HG03108 (cell line): ENCODE measurements around the gene MCF2L2.
"Not testable (repeated sequence)": the region's sequence is repeated elsewhere in the genome, so short reads cannot be mapped to it uniquely, and the experiment has no call there.

Experiments used
- ATAC-seq: cut with Tn5 transposase; IDR thresholded peaks from one replicate; pipeline ENCODE4 v1.9.1; 2021; ENCODE audit warnings: moderate library complexity; ENCODE audit not compliant: unreplicated experiment

MCF2L2 gene

DNA sequence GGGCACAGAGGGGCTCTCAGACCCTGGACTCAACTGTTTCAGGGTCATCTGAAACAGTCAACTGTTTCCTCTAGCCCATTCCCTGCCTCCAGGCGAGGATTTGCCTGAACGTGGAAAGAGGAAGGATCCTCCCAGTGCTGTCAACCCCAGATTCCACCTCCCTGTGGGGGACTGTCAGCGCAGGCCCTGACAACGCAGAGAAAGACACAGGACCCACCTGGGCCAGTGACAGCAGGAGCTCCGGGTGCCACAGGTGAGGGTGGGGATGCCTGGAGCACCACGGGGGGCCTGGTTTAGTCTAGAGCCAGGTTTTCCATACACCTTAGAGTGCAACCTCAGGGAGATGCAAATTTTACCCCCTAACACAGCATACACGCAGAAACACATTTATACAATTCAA is 246.3 kb downstream of the MCF2L2 start:
- ATAC-seq, result no peak

DNA sequence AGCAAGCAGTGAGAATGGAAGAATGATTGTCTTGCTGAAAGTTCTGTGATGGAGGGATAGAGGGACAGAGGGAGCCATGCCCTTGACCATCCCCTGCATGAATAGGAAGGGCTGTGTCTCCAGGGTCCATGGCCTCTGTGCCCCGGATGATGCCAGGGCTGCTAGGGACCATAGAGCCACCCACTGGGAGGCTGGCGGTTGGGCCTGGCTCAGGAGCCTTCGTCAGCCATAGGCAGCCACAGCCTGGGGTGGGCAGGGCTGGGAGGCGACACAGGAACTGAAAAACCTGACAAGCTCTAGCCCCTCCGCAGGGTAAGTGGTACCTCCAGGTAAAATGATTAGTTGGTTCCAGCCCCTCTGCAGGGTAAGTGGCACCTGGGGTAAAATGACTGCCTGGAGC is 246.8 kb downstream of the MCF2L2 start:
- ATAC-seq, result no peak

GRCh38 chr3:183180784-183181295 is 247.6 kb downstream of the MCF2L2 start:
- no peak for ATAC-seq

DNA sequence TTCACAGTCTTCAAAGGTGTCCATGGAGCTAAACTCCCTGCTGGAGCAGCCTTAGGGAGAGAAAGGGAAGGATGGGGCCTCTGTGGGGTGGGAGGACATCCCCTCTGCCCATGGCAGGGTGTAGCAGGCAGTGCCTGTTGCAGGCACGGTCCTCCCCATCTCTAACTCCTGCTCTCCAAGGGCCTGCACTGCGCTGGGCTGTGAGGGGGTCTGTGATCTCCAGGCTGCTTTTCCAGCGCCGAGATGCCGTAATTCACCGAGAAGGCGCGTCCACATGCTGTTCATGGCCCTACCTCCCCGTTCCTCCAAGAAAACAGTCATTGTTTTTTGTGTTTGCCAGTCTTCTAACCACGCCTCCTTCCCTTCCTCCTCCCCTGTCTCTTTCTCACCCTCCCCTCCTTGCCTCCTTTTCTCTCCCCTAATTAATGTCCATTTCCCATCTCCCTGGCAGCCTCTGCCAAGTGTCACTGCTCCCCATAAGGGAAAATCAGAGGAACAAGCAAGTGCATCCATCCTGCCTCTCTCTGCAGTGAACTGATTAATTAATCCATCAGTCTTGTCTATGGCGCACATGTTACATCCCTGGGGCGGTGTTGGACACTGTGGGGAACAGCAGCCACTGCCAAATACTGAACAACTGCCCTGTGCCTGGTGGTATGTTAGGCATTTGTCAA is 248.2 kb downstream of the MCF2L2 start:
- no peak for ATAC-seq

DNA sequence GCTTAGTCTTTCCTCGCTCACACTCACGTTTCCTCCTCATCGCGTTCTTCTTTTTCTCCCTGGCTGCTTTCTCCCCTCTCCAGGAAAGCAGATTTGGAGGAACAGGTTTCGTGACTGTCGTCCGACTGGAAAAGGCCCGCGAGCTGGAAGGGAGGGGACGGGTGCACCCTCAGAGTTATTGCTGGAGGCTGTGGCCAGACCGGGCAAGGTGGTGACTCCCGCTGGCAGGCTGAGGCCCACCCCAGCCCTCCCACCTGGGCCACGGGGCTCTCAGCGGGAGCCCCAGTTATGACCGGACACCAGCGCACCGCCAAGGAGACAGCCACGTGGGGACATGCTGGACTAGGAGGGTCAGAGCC is 248.9 kb downstream of the MCF2L2 start:
- ATAC-seq, result not testable (repeated sequence)

DNA sequence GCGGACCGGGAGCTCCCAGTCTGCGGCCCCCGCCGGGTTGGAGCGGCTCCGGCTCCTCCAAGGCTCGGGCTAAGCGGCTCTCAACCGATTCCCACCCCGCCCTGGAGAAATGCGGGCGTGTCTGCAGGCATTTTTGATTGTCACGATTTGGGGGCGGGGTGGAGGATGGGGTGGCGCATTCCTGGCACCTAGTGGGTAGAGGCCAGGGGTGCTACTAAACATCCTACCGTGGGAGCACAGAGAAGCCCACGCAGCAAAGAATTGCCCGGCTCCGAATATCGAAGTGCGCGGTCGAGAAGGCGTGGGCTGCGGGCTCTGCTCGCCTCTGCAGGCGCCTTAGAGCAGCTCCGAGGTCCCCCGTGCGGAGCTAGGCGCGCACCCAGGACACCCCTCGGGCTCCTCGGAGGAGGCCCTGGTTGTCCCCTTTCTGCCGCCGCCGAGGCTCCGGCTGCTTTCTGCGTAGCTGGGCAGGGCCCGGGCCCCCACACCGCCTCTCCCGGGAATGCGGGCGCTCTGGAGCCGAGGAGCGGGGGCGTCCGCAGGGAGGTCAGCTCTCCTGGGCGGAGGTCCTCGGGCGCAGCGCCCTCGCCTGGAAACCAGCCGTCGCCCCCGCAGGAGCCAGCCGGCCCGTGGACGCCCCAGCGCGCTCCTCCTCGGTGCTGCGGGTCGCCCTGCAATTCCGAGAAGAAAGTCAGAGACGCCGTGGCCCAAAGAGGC is 249.4 kb downstream of the MCF2L2 start:
- ATAC-seq, result no peak

DNA sequence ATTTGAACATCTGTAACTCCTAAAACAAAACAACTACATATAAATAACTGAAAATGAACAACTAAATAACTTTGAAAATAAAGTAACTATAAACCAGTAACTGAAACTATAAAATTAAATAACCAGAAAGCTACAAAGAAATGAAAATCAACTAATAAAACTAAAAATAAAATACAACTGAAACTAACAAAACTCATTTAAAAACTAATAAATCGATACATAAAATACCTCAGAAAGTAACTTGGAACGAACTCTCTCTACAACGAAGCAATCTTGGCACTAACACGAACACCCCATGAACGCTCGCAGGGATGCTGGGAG is 249.9 kb downstream of the MCF2L2 start:
- ATAC-seq, result no peak

GRCh38 chr3:183172051-183172639 is 256.3 kb downstream of the MCF2L2 start:
- no peak for ATAC-seq

GRCh38 chr3:183167975-183168374 is 260.4 kb downstream of the MCF2L2 start:
- ATAC-seq, result not testable (repeated sequence)

DNA sequence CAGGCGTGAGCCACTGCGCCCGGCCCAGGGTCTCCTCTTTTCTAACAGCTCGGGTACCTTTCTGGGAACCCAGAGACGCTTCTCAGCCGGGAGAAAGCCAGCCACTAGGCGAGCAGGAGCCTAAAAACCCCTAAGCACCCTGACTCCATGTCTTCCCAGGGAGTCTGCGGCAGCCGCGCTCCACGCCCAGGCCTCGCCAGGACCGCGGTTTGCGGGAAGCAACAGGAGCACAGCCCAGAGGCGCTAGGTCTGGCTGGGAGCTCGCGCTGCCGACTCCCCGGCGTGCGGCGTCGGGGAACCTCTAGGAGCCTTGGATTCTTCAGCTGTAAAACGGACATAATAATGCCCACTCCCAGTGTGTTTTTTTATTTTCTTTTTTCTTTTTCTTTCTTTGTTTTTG is 264.9 kb downstream of the MCF2L2 start:
- no peak for ATAC-seq

DNA sequence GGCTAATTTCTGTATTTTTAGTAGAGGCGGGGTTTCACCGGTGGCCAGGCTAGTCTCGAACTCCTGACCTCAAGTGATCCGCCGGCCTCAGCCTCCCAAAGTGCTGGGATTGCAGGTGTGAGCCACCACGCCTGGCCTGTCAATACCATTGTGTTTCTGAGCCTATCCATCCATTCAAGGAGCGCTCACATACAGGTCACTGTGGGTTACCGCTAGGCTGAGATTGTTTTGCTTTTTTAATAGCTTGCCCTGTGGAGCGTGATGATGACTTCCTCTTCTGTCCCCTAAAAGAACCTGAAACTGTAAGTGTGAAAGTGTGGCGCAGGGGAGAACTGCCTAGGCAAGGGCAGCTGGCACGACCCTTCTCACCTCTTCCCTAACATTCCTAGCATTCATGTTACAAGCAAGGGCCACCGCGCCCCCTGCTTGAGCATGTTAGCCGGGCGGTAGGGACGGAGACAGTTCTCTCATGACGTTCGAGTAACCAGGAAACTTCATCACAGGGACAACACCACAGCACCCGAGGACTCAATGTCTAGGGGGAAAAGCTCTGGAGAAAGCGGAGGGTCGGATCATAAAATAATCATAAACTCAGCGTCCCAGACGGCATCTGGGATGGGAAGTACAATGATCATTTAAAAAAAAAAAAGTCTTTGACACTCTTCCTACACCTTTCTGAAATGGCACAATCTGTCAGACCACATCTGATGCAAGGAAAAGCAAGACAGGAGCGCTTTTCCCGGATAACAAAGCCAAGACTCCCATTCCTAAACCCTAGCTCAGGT is 266.7 kb downstream of the MCF2L2 start:
- ATAC-seq, result peak; percentile 67

- ATAC-seq, result no peak
These were observed 267.8 kb downstream of the MCF2L2 start for GRCh38 chr3:183160616-183161015.

DNA sequence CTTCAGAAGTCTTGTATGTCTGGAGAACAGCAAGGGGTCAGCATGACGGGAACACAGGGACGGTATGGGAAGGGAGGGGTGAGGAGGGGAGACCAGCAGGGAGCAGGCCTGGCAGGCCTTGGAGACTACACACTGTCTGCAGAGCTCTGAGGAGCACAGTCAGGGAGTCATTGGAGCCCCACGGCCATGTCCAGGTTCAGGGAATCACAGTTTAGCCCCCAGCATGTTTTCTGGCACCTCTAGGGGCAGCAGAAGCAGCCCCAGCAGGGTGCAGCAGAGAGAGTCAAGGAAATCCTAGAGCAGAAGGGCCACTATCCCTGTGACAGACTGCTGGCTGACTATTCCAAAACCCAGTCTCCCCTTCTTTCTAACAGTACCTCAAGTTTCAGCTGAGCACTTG is 269.1 kb downstream of the MCF2L2 start:
- no peak for ATAC-seq

GRCh38 chr3:183158551-183159006 is 269.8 kb downstream of the MCF2L2 start:
- peak; percentile 69 for ATAC-seq

- ATAC-seq, result no peak
These were observed 270.3 kb downstream of the MCF2L2 start for GRCh38 chr3:183158113-183158512.

DNA sequence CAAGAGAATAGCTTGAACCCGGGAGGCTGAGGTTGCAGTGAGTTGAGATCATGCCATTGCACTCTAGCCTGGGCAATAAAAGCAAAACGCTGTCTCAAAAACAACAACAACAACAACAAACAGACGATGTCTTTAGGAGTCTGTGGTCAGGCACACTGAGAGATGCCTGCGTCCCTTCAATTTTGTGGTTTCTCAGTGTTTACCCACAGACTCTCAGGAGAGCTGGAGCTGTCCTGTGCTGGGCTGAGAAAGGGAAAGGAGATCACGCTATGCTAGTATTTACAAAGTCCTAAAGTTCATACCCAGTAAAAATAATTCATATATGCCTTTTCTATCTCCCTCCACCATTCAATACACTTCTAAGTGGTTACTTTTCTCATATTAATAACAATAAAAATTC is 272.2 kb downstream of the MCF2L2 start:
- no peak for ATAC-seq

- no peak for ATAC-seq
These were observed 272.9 kb downstream of the MCF2L2 start for GRCh38 chr3:183155499-183155898.

DNA sequence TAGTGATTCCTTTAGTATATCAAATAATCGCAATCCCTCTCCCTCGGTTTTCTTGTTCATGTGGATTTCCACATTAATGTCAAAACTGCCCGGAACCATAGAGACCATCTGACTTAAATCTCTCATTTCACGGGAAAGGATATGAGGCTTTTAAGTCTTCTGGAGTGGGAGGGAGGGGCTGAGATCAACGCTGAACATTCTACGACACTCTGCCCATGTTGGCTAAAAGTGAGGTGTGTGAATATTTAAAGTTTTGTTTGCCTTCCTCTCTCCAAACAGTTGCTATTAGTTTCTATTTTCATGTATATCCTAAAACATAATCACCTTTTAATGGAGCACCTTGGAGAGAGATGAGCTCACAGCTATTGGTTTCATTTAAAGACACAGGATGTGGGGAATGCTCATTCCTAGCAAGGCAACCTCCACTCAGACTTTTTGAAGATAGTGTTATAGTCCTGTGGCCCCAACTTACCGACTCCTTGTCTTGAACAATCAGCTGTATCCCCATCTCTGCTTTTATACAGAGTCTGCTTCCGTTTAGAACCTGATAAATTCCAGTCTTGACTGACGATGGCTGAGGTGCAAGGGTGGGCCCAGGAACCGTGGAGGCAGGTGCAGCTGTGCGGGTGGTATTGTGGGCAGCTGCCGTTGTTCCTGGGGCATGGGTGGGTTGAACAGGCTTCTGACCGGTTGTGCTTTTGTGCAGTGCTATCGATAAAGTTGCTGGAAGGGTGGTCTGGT is 275.0 kb downstream of the MCF2L2 start:
- no peak for ATAC-seq

DNA sequence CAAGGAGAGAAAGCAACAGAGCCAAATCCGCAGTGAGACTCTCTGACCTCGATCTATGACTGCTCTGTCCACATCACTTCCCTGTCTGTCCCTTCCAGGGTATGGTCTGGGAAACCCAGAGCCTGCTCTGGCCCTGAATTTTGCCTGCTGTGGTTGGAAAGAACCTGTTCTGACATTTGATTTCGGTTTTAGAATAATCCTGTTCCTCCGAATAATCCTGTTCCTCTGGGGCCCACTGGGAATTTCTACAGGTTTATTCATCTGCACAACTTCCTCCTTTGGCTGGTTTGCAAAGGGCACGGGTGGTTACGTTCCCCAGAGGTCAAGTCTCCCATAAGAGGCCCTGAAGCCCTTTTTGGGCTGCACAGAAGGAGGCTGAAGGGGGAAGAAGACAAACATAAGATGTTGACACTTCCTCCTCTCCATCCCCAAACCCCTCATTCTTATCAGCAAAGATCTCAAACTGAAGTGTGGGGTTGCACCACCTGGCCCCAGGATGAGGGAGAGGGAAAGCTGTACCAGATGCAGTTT is 276.5 kb downstream of the MCF2L2 start:
- ATAC-seq, result no peak

- ATAC-seq, result no peak
These were observed 277.3 kb downstream of the MCF2L2 start for GRCh38 chr3:183151086-183151485.
